HL-60 (cell line): ENCODE data around the gene C2orf92.

Experiments
- CTCF ChIP-seq: IDR thresholded peaks from one replicate; pipeline ENCODE4 v1.5.1; 2011; ENCODE audit warnings: low read length, control low read depth, inconsistent platforms; ENCODE audit not compliant: insufficient read depth
- REST ChIP-seq: IDR thresholded peaks from 2 replicates; pipeline ENCODE4 v1.6.1; 2012; ENCODE audit warnings: low read depth; ENCODE audit not compliant: insufficient replicate concordance

- TF ChIP-seq CTCF (no peak), REST (no peak)
Measured at GRCh38 chr2:97708608-97709007, 39.1 kb downstream of the C2orf92 start.
